Renal cortex interstitium (tissue), 11 donors: Measurements from ENCODE around the gene ZNF581. TPM values are rescaled to one million over a fixed set of nuclear protein-coding genes. Genes with fewer than 3 reads are reported as not detected.
A peak's percentile ranks its signal among the peaks of the same experiment; 100 is the strongest.

ENCODE experiments used
- DNase-seq, 11 donors: peaks; one replicate each; pipeline ENCODE4 v3.0.0-alpha.2; 2013; ENCODE audit warnings: low read depth in 9 of 11, low spot score in 4 of 11; ENCODE audit errors: extremely low read depth in 1 of 11
- polyA plus RNA-seq, 3 donors: library from polyadenylated mRNA; unstranded; fragments of 120-200 nt; gene quantifications; one replicate each; pipeline ENCODE4 v1.2.1, GENCODE V29; 2013; ENCODE audit not compliant: insufficient read length in 3 of 3

ZNF581 gene
- polyA plus RNA-seq, 3 donors, result 22.5 to 30.9 (median 30.2) TPM

GRCh38 chr19:55654868-55655647, 11.6 kb downstream of the ZNF581 start, which contains the start of gene U2AF2:
U2AF2 (plus strand) TSS chr19:55655035; CDS start chr19:55655105, 70 bp downstream.
- DNase-seq, result peak in 7 of 11 donors; percentile 88 to 94 (median 89)

GRCh38 chr19:55655648-55656040, 12.2 kb downstream of the ZNF581 start:
- DNase-seq, result no peak

DNA sequence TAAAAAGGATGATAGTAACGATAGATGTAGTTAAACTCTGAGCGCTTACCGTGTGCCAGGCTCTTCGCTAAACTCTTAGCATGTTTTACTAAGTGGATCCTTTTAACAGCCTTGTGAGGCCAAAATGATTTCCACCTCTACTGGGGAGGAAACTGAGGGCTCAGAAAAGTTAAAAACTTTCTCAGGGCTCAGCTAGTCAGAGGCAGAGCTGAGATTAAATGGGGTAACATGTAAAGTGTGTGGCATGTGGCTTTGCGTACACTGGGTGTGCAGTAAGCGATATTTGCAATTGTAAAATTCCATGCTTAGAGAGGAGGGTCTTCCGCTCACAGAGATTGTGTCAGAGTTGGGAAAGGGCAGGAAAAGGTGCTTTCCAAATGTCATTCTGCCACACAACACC, 13.1 kb downstream of the ZNF581 start:
- DNase-seq, result no peak

GRCh38 chr19:55656988-55657747, 13.7 kb downstream of the ZNF581 start:
- DNase-seq, result no peak

- no peak for DNase-seq
Measured at GRCh38 chr19:55658846-55659459, 15.5 kb downstream of the ZNF581 start.

DNA sequence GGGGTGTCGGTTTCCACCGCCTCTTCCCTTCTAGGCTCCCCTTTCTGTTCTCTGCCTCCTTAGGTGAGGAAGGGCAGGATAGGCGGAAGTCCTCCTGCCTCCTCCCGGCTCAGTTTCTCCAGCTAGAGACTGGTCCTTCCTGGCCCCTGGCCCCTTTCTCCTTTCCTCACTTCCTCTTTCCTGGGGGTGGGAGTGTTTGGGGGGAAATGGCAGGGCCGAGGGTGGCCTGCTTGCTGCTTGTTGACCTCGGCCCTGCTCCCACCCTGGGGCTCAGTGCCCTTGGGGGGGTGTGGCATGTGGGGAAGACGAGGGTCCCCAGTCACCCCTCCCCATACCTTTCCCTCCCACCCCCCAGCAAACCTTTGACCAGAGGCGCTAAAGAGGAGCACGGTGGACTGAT, 16.4 kb downstream of the ZNF581 start:
- DNase-seq, result no peak

DNA sequence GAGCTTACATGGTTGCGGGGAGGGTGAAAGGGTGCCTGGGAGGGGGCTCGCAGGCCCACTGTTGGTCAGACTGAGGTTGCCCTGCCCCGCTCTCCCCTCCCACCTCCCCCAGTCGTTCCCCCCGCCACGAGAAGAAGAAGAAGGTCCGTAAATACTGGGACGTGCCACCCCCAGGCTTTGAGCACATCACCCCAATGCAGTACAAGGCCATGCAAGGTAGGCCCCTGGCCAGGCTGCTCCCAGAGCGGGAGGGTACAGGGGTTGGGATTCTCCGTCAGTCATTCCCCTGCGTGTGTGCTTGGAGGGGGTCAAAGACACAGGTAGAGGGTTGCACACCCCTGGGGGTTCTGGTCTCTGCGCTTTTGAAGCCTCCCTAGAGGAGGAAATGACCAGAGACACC, 17.0 kb downstream of the ZNF581 start:
- DNase-seq, result no peak

GRCh38 chr19:55660991-55661390, 17.5 kb downstream of the ZNF581 start:
- DNase-seq, result no peak

GRCh38 chr19:55661826-55662225, 18.4 kb downstream of the ZNF581 start:
- no peak for DNase-seq

DNA sequence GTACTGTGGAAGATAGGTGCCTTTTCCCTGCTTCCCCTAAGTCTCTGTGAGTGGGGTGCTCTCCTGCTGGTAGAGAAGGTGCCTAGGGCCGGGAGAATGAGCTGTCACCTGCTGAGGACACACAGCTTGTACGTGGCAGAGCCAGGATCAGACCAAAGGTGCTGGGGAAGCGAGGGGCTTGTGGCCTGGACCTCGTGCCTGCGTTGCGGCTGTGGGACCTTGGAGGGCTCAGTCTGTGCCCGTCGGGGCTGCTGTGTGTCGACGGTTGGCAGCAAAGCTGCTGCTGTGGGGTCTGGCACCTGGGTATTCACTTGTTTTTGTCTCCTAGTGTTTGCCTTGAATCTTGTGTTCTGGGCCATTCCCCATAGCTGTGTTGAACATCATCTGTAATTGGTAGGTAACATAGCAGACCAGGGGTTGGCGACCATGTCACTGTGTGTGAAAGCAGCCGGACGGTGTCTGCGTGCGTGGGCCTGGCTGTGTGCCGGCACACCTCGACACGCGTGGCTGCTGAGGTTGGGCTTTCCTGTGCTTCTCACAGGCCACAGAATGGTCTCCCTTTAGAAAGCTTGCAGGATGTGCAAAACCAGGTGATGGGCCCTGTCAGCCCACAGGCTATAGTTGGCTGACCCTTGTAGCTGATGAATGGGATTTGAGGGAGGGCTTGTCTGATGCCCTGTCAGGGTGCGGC, 20.5 kb downstream of the ZNF581 start:
- no peak for DNase-seq

- no peak for DNase-seq
Measured at GRCh38 chr19:55666343-55667005, 23.0 kb downstream of the ZNF581 start.

- no peak for DNase-seq
Measured at GRCh38 chr19:55667006-55667381, 23.5 kb downstream of the ZNF581 start.

- DNase-seq, result no peak
Measured at GRCh38 chr19:55667511-55667910, 24.1 kb downstream of the ZNF581 start.

- no peak for DNase-seq
Measured at GRCh38 chr19:55667958-55668357, 24.5 kb downstream of the ZNF581 start.

DNA sequence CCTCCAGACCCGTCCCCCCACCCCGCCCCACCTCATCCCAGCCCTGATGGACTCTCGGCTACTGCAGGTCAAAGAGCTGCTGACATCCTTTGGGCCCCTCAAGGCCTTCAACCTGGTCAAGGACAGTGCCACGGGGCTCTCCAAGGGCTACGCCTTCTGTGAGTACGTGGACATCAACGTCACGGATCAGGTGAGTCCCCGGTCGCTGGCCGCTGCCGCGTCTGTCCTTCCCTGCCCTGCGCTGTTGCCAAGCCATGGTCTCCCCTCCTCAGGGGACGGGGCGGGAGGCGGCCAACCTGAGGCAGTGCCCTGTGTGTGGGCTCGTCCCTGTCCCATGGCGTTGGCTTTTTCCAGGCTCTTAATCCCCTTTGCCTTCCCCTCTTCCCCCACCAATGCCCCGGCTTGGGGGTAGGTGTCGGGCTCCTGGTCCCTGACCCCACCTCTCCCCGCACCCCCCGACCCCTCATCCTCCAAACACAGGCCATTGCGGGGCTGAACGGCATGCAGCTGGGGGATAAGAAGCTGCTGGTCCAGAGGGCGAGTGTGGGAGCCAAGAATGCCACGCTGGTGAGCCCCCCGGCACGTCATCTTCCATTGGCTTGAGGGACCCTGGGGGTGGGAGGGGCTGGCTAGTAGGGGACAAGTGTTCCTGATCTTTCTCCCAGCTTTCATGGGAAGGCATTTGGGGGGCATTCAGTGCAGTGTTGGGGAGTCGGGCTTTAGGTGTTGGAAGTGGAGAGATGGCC, 25.3 kb downstream of the ZNF581 start:
- no peak for DNase-seq

GRCh38 chr19:55669418-55670279, 26.2 kb downstream of the ZNF581 start:
- DNase-seq, result no peak

DNA sequence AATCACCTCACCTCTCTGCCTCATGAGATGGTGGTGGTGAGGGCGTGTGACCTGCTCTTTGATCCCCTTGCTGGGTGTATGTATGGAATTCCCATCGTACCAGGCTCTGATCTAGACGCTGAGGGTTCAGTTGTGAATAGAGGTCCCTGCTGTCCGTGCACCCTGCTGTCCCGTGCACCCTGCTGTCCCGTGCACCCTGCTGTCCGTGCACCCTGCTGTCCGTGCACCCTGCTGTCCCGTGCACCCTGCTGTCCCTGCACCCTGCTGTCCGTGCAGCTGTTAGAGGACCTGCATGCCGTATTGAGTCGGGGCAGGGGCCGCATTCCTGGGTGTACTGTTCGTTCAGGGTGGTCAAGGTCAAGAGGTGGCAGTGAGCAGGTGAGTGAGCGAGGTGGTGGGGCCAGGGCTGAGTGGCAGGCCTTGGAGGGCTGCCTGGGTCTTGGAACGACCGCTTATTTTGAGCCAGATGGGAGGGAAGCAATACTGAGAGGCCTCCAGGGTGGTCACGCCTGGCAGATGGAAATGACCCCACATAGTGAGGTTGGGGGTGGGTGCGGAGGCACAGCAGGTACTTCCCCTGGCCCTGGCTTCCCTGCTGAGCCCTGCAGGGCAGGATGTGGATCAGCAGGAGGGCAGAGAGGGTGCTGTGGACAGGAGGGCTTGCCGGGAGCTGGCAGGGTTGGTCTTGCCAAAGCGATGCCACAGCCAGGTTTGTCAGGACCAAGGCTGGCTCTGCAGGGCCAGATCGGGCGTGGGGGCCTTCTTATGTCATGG, 27.0 kb downstream of the ZNF581 start:
- no peak for DNase-seq
